ENCODE results near the gene GPX3. TPM values are rescaled to one million over a fixed set of nuclear protein-coding genes. Genes with fewer than 3 reads are reported as not detected.

The GPX3 gene, protein sequence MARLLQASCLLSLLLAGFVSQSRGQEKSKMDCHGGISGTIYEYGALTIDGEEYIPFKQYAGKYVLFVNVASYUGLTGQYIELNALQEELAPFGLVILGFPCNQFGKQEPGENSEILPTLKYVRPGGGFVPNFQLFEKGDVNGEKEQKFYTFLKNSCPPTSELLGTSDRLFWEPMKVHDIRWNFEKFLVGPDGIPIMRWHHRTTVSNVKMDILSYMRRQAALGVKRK
- 100 to 1,000 TPM; 106 to 174 TPM for total RNA-seq
- long read RNA-seq, transcript GPX3-201 (5 exons, 1,636 nt), result major isoform, 164 of 195 reads
- long read RNA-seq, transcript GPX3-209 (6 exons, 1,478 nt), result minor isoform, 9 of 195 reads
- long read RNA-seq, partial matches to known transcripts, result 4 of 195 reads
- long read RNA-seq, other reads (novel, unspliced or antisense), result 18 of 195 reads

- intact Hi-C loops (cut with DNase I, micrococcal nuclease), result no loop called here
- peak; percentile 85 to 86 for DNase-seq
- ATAC-seq, result peak; percentile 78
Observed at GRCh38 chr5:151020304-151021110, at the start of gene GPX3. TSS of gene GPX3 (plus strand) at chr5:151020591. CDS start at chr5:151020655, 64 bp downstream.

DNA sequence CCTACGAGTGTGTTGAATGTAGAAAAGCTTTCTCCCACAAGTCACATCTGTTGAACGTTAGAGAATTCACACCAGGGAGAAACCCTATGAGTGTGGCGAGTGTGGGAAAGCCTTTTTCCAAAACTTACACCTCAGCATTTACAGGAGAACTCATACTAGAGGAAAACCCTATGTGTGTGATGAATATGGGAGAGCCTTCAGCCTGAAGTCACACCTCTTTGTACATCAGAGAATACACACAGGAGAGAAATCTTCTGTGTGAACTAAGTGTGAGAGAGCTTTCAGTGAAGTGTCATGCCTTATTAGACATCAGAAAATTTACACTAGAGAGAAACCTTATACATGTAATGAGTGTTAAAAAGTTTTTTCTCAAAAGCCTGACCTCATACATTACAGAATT lies 41.8 kb upstream of the GPX3 start:
- intact Hi-C loops (cut with DNase I, micrococcal nuclease), result no loop called here
- ATAC-seq (no peak), DNase-seq (no peak)

GRCh38 chr5:150987746-150988145 lies 32.6 kb upstream of the GPX3 start:
- intact Hi-C loops (cut with DNase I, micrococcal nuclease), result no loop called here
- no peak for ATAC-seq
- no peak for DNase-seq

DNA sequence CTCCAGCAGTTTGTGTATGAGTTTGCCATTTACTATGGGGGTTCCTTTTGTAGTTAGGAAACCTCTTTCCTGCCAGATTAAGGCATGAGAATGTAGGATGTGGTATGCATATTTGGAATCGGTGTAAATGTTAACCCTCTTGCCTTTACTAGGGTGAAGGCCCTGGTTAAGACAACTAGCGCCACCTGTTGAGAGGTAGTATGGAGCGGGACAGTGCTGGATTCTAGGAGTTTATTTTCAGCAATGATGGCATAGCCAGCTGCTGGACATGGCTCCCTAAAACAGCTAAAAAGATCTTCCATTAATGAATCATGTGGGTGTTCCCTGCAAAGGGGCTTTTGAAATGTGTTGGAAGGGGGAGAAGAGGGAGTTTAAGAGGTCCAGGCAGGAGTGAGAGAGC lies 30.7 kb upstream of the GPX3 start:
- ATAC-seq (no peak), DNase-seq (no peak)
- intact Hi-C loops (cut with DNase I, micrococcal nuclease), result no loop called here

DNA sequence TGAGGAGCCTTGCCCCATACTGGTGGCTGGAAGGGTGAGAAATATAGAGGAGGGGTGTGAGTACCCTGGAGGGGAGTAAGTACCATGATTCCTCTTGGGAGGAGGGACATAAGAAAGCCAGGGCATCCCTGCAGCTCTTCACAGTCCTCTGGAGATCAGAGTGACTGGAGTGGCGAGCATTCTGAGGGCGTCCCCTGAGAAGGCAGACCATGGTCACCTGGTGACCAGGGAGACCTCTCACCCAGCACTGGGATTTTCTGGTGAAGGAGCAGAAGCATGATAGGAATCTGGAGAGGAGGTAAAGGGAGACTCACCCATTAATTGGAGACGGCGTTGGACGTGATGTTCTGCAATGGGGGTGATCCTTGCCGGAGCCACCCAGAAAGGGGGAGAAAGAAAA lies 27.7 kb upstream of the GPX3 start:
- ATAC-seq (no peak), DNase-seq (no peak)
- intact Hi-C loops (cut with DNase I, micrococcal nuclease), result no loop called here

DNA sequence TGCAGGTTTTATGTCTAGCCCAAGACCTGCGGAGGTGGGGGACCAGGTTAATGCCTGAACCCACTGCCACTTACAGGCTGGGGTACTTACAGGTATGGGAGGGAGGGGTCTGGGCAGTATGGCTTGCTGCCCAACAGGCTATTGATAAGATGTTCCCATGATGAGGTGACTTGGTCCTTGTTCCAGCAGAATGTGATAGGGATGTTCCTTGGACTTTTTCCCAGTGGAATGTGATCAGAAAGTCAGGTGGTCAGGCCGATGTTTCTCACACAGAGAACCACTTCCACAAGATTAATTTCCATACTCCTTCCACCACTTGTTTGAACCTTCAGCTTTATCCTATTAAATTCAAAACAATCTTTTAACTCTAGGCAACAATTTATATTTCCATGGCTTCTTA lies 27.0 kb upstream of the GPX3 start:
- ATAC-seq (no peak), DNase-seq (no peak)
- intact Hi-C loops (cut with DNase I, micrococcal nuclease), result no loop called here

DNA sequence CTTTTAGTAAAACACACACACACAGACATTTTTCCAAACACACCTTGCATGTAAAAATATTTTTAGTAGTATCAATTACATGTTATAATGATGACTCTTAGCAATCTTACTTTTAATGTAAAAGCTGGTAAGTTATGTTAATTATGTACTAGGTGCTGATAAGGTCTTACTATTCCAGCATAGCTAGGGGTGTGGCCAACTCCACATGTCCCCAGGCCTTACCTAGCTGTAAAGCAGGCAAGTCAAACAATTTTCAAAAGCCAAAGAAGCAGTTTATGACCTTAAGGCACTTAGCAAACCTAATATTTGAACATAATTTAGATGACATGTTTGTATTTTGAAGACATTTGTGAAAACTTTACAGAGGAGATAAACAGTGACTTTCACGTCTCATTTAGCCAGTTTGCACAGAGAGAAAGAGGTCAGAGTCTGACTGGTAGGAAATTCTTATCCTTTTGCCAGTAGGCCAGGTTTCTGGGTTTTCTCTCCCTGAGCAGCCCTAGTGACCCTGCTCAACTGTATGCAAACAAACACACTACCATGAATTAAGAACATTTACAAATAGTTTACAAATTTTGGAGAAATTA lies 26.5 kb upstream of the GPX3 start:
- ATAC-seq (peak; percentile 85), DNase-seq (no peak)
- intact Hi-C loops (cut with DNase I, micrococcal nuclease), result no loop called here

- intact Hi-C loops (cut with DNase I, micrococcal nuclease), result loop anchor here in 1 of 2 donors (2.0 to 5.0 kb wide), 2 partner anchors 52 to 113 kb away; no protein-coding TSS in a partner anchor
- ATAC-seq (no peak), DNase-seq (no peak)
Observed at GRCh38 chr5:150999704-151000442, 20.5 kb upstream of the GPX3 start.

DNA sequence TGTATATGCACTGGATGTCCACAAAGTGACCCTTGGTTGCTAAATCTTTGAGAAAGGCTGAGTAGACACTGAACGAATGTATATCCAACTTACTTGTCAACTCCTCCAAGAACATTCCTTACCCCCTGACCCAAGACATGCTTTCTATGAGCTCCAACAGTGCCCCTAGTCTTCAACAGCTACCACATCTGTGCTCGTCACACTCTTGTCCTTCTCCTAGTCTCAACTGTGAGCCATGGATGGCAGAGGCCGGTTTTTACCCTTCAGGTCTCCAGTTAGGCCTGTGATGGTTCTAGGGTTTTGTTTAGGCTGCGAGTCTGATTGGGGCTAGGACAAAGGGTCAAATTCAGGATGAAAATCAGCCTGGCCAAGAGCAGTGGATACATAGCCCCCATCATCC lies 19.0 kb upstream of the GPX3 start:
- intact Hi-C loops (cut with DNase I, micrococcal nuclease), result loop anchor here in 1 of 2 donors (2.0 to 5.0 kb wide), 2 partner anchors 51 to 111 kb away; no protein-coding TSS in a partner anchor
- DNase-seq (no peak), ATAC-seq (no peak)

- intact Hi-C loops (cut with DNase I, micrococcal nuclease), result loop anchor here in 1 of 2 donors (5.0 kb wide), 1 partner anchor 50 kb away; no protein-coding TSS in a partner anchor
- DNase-seq (no peak), ATAC-seq (peak; percentile 46)
Observed at GRCh38 chr5:151002250-151002649, 18.1 kb upstream of the GPX3 start.

DNA sequence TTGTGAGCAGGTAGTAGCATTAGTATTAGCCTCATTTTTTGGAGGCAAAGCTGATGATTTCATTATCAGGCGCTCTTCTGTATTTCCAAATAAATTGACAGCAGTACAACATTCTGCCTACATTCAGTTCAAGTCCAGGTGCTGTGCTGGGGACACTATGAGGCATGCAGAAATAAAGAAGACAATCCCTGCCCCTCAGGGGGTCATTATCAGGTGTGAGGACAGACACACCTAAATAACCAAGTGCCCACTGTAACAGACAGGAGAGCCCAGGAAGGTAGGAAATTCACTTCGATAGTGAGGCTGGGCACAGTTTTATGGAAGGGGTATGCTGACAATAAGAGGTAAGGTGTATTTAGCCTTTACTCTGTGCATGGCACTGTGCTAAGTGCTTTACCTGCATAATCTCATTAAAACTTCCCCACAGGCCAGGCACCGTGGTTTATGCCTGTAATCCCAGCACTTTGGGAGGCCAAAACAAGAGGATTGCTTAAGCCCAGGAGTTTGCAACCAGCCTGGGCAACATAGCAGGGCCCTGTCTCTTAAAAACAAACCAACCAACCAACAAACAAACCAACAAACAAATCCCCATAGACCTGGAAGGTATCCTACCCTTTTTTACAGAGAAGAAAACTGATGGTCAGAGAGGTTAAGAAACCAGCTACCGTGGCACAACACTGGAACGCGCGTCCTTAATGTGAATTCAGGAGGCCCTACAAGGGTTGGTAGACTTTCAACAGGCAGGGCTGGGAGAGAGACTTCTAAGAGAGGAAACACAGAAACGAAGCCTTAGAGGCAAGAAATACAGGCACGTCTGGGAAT lies 17.5 kb upstream of the GPX3 start:
- intact Hi-C loops (cut with DNase I, micrococcal nuclease), result loop anchor here in 1 of 2 donors (5.0 kb wide), 1 partner anchor 49 kb away; no protein-coding TSS in a partner anchor
- ATAC-seq (no peak), DNase-seq (no peak)

DNA sequence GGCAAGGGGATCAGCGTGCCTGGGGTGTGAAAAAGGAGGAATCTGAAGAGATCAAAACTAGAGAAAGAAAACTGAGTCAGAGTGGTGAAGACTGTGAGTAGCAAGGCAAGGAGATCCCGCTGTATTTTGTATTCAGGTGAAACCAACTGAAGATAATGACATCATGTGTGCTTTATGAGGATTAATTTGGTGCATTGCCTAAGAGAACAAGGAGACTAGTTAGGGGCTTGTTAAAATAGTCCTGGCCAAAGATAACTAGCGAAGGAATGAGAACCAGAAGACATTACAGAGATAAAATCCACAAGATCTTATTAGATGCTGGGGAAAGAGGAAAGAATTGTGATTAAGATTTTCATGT lies 16.9 kb upstream of the GPX3 start:
- intact Hi-C loops (cut with DNase I, micrococcal nuclease), result loop anchor here in 1 of 2 donors (5.0 kb wide), 1 partner anchor 49 kb away; no protein-coding TSS in a partner anchor
- DNase-seq (no peak), ATAC-seq (no peak)

GRCh38 chr5:151004499-151004898 lies 15.9 kb upstream of the GPX3 start:
- ATAC-seq, result peak; percentile 83
- intact Hi-C loops (cut with DNase I, micrococcal nuclease), result loop anchor here in 1 of 2 donors (5.0 kb wide), 1 partner anchor 48 kb away; no protein-coding TSS in a partner anchor
- no peak for DNase-seq

DNA sequence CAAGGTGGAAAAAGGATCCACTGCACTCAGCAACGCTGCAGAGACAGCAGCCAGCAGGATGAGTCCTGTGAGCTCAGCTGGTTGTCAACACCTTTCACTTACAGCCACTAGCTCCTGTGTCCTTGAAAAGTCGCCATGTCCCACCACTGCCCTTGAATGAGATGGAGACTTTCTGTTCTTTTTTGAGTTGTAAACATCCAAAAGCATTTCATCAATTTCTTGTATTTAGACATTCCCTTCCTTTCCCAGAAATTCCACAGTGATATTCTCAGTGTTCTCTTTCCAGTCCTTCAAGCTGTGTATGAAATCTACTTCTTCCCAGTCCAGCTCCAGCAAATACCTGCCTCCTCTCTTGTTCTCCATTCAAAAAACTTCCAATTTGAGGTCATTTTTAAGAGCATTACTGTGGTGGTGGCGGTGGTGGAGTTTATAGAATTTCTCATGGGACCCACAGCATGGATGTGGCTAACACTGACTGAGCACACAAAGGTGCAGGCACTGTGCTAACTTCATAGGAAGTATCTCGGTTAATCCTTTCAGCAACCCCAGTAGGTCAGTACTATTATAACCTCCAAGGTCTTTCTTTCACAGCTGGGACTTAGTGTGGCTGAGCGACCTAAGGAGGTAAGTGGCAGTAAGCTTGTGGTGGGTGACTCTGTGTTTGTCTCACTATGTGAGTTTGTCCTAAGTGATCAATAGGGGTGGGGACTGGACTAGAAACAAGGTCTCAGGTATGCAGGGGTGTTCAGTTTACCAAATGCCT lies 15.0 kb upstream of the GPX3 start:
- intact Hi-C loops (cut with DNase I, micrococcal nuclease), result no loop called here
- DNase-seq (no peak), ATAC-seq (peak; percentile 29)

DNA sequence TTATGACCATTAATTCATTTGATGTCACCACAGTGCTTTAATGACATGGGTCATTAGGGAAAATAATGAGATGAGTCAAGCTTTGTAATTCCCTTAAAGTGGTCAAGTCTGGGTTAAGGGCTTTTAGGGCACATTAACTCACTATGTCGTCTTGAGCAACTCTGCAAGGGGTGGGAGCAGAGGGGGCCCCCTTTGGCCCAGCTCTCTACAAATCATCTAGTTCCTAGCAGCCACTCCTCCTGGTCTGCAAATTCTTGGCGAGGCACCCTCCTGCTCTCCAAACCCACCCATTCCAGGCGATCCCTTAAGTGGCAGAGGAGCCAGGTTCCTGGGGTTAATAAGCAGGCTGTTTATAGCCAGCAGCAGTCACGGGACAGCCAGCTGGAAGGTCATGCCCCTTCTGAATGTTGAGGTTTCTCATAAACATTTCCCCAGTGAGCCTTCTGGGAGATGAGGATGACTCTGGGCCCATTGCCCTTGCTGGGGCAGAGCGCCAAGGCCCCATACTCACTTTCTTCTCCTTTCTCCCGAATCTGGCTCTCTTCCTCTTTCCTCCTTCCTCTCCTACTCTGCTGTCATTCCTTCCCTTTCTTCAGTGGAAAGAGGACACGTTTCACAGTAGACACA lies 14.3 kb upstream of the GPX3 start:
- ATAC-seq (peak; percentile 28), DNase-seq (peak; percentile 55 to 79)
- intact Hi-C loops (cut with DNase I, micrococcal nuclease), result no loop called here

DNA sequence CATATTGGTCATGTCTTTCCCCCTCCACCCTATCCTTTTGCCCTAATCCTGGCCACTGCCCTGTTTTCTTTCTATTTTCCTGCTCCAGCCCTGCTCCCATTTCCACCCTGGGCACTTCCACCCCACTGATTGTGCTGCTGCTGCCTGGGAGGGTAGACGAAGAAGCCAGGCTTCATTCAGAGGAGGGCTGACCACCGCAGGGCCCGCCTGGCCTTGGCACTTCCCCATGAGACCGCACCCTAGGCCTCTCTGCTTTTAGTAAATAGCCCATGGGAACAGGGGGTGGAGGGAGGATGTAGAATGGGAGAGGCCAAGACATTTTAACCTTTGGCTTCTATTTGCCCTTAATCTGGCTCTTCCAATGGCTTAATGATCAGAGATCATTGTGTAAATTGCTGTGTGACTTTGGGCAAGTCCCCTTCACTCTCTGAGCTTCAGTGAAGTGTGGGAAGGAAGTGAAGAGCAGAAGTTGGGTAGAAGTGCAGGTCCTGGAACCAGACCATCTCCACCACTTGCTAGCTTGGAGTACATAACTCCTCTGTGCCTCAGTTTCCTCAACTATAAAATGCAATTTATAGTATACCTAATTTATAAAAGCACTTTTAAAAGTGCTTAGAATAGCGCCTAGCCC lies 13.6 kb upstream of the GPX3 start:
- DNase-seq, result no peak
- peak; percentile 45 for ATAC-seq
- intact Hi-C loops (cut with DNase I, micrococcal nuclease), result no loop called here

All from left colon (tissue), 2 donors.